NB4 (cell line): ENCODE results near the gene CPVL.

Experiments used
- CTCF ChIP-seq: IDR thresholded peaks from one replicate; pipeline ENCODE4 v1.5.1; 2012; ENCODE audit warnings: low read depth, low read length
- MAX ChIP-seq: IDR thresholded peaks from 2 replicates; pipeline ENCODE4 v1.6.1; 2011; ENCODE audit warnings: low read depth, low read length
- MYC ChIP-seq: IDR thresholded peaks from 2 replicates; pipeline ENCODE4 v1.6.1; 2011; ENCODE audit warnings: low read depth, low read length
- POLR2A ChIP-seq: IDR thresholded peaks from 2 replicates; pipeline ENCODE4 v1.6.1; 2011; ENCODE audit warnings: mild to moderate bottlenecking; ENCODE audit not compliant: insufficient read length; ENCODE audit errors: extremely low read depth

- no peak for TF ChIP-seq CTCF
- TF ChIP-seq POLR2A: no peak
- TF ChIP-seq MAX: no peak
- no peak for TF ChIP-seq MYC
These were observed 83.1 kb downstream of the CPVL start for GRCh38 chr7:29063236-29063635.
